ENCODE measurements around the gene FGG.
"Not testable (repeated sequence)": the region's sequence is repeated elsewhere in the genome, so short reads cannot be mapped to it uniquely, and the experiment has no call there.

Gene FGG

GRCh38 chr4:154610582-154610981 lies 1.9 kb downstream of the FGG start:
- DNase-seq (ENCODE audit: low read depth in 2 of 2), result no peak

GRCh38 chr4:154609532-154609931 lies 2.9 kb downstream of the FGG start:
- DNase-seq (ENCODE audit: low read depth in 2 of 2), result no peak

DNA sequence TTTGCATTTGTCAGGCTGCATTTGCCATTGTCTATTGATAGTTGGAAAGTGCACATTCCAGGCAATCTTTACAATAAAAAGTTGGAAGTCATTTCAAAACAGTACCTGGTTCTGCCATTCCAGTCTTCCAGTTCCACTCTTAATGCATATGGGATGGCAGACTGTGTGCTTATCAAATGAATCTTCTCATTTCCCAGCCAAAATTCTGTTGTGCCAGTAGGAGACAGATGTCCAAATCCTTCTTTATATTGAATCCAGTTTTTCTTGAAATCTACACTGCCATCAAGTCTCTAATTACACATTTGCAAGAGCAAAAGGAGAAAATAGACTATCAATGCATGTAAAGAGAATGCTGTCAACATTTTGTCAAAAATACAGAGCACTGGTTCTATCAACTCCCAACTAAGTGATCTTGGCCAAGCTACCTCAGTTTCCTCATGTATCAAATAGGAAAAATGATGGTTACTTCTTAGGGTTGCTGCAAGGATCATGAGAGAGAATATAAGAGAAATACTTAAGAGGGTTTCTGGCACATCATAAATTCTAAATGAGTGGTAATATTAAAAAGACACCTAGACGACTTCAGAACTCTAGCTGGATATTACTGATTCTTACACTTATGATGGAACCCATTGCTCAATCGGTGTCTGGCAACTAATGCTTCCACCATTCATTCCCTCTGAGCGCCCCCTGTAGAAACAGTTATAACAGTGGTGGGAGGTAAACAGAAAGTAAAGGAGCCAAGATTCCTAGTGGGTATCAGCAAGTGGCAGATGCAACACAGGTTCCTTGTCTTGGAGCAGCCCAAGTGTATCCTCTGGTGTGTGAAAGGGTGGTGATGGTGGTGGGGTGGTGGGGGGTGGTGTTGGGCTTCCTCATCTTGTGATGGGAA lies 3.8 kb downstream of the FGG start:
- no peak for DNase-seq (ENCODE audit: low read depth in 2 of 2)

- DNase-seq (ENCODE audit: low read depth in 2 of 2), result no peak
Measured at GRCh38 chr4:154606728-154607723, 5.4 kb downstream of the FGG start.

GRCh38 chr4:154604696-154605200 lies 7.7 kb downstream of the FGG start:
- no peak for DNase-seq (ENCODE audit: low read depth in 2 of 2)

DNA sequence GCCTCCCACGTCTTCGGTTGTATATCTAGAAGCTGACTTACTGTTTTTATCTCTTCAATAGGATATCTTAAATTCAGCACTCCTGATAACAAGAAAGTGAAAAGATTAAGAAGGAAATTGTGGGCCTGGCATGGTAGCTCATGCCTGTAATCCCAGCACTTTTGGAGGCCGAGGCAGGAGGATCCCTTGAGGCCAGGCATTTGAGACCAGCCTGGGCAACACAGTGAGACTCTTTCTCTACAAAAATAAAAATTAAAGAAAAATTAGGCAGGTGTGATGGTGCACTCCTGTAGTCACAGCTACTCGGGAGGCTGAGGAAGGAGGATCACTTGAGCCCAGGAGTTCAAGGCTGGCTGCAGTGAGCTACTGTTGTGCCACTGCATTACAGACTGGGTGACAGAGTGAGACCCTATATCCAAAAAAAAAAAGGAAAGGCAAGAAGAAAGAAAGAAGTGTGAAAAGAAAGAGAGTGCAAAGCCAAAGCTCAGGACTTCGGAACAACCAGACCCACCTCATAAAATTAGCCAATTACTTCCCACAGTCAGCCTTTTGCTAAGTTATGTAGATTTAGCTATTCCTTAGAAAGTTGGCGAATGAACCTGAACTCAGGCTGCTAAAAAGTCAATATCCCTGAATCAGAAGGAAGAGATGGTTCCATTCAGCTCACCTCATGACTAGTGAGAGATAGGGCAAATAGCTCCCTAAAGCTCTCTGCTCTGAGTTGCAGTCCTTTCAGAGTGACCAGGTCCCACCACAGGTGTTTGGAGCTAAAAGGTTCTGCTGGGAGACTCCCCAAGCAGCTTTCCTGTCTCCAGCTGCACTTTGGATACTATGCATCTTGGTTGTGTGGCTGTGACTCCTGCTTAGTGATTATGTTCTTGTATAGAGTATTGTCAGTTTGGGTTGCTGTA lies 9.2 kb downstream of the FGG start:
- DNase-seq (ENCODE audit: low read depth in 2 of 2), result no peak

DNA sequence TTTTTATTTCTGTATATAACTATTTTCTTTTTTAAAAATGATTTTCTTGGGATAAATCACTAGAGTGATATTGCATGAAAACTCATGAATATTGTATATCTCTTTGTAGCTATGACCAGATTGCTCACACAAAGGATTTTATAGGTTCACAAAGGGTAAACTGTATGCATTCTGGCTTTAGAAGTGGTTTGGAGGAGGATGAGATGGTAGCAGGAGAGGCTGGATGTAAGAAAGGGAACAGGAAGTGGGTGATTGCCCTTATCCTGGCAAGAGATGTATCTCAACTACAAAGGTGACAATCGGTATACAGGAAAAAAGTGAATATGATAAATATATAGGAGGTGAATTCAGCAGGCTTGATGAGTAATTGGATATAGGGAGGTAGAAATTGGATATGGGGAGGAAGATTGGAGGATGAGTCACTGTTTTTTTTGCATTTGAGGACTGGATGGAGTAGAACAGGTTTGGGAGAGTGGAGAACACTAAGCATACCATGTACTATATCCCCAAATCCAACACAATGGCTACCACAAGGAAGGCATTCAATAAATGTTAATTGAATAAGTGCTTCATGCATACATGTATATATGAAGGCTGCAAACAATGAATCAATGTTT lies 9.9 kb downstream of the FGG start:
- DNase-seq (ENCODE audit: low read depth in 2 of 2), result no peak

GRCh38 chr4:154597798-154598774 lies 14.4 kb downstream of the FGG start:
- DNase-seq (ENCODE audit: low read depth in 2 of 2), result no peak

DNA sequence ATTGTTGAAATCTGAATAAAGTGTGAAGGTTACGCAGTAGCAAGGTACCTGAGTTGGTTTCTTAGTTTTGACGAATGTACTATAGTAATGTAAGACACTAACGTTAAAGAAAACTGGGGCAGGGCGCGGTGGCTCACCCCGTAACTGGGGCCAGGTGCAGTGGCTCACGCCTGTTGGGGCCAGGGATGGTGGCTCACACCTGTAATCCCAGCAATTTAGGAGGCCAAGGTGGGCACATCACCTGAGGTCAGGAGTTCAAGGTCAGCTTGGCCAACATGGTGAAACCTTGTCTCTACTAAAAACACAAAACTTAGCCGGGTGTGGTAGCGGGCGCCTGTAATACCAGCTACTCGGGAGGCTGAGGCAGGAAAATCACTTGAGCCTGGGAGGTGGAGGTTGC lies 15.2 kb downstream of the FGG start:
- DNase-seq (ENCODE audit: low read depth in 2 of 2), result not testable (repeated sequence)

DNA sequence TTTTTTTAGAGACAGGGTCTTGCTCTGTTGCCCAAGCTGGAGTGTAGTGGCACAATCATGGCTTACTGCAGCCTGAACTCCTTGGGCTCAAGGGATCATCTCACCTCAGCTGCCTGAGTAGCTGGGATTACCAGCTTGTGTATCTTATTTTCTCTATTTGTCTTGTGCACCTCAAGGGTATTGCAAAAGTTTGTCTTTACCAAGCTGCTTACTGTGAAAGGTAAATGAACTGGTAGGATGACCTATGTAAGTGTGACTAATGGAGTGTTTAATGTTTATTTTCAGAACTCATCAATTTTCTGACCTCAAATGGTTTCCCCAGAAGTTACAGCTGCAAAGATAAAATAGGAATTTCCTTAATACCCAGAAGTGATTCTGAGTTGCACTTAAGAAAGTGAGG lies 16.6 kb downstream of the FGG start:
- DNase-seq (ENCODE audit: low read depth in 2 of 2), result no peak

- DNase-seq (ENCODE audit: low read depth in 2 of 2), result not testable (repeated sequence)
Measured at GRCh38 chr4:154594343-154594742, 18.1 kb downstream of the FGG start.

GRCh38 chr4:154593868-154594267 lies 18.6 kb downstream of the FGG start:
- no peak for DNase-seq (ENCODE audit: low read depth in 2 of 2)

DNA sequence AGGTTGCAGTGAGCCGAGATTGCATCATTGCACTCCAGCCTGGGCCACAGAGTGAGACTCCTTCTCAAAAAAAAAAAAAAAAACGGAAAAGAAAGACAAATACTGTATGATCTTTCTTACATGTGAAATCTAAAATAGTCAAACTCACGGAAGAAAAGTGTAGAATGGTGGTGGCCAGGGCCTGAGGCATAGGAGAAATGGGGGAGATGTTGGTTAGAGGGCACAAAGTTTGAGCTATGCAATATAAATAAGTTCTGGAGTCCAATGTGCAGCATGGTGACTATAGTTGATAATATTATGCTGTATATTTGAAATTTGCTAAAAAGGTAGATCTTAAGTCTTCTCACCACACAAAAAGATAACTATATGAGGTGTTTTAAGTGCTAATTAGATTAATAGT lies 20.6 kb downstream of the FGG start:
- DNase-seq (ENCODE audit: low read depth in 2 of 2), result no peak

GRCh38 chr4:154590329-154591006 lies 22.0 kb downstream of the FGG start, which contains the start of gene FGA:
Gene FGA, minus strand, starts transcription at chr4:154590742. Its CDS starts 55 bp downstream, at chr4:154590687.
- no peak for DNase-seq (ENCODE audit: low read depth in 2 of 2)

DNA sequence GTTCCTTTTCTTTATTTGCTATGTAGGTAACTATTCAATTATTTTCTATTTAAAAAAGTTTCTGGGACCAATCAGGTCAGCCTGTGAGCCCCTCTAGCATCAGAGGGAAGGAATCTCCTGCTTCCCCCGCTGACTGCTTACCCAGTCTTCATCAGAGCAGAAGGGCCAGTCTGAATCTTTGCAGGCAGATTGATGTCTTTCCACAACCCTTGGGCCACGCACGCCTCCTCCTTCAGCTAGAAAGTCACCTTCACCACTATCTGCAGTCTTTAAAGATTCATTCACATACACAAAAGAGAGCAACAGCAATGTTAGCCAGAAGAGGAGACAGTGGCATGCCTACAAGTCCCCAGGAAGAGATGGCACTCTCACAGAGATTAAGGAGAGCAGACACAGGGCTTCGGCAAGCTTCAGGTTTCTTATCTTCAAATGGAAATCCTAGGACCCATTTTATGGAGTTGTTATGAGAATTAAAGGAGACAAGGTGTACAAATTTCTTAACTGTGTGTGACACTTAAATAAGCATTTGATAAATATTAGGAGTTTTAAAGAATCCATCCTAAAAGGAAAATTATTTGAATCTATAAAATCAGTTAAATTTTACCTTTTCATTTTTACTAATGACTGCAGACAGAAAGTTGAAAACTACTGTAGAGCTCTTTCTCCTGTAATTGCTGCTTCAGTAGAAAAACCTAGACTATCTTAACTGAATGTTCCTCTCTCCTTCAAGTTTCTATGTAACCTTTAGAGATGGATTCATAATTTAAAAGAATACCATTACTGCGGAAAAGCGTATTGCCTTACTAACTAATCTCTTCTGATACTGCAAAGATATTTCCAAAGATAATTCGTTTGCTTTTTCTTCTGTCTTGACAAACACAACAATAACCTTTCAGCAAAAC lies 22.9 kb downstream of the FGG start:
- DNase-seq (ENCODE audit: low read depth in 2 of 2), result no peak

DNA sequence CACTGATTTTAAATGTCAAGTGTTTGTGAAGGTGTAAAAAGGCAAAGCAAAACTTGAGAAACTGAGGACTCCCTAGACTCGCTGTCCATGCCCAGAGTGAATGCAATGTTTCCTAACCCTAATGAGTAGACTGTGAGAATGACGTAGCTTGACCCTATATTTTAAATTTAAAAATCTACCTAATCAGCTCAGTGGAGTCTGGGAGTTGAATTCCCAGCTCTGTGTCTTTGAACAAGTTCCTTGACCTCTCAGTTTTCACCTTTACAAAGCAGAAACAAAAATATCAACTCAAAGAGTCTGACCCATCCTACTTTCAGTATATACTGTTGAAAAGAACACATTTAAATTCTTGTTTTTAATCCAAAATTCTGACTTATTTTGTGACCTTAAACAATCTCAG lies 24.3 kb downstream of the FGG start:
- DNase-seq (ENCODE audit: low read depth in 2 of 2), result no peak

DNA sequence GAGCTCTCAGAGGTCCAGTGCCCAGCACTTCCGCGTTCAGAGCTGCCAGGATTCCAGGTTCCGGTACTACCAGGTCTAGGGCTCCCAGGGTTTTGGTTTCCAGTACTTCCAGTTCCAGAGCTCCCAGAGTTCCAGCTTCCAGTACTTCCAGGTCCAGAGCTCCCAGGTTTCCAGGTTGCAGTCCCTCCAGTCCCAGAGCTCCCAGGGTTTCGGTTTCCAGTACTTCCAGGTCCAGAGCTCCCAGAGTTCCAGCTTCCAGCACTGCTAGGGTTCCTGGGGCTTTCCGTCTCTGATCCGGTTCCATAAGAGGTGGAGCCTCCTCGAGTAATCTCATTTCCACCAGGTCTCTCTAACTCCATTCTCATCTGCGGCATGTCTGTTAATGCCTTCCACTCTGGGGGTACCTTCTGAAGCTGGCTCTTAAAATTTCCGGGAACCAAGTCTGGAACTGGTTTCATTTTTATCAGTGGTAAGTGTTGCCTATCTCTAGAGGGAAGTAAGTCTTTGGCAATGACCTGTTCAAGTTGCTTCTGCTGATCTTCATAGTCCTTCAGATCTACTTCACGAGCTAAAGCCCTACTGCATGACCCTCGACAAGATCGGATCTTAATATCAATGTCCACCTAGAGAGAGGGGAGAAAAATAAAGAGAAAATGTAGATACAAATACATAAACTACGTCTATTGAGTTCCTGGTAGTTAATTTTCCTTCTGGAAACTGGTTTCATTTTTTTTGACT lies 26.0 kb downstream of the FGG start:
- DNase-seq (ENCODE audit: low read depth in 2 of 2), result no peak
